Transverse colon (tissue), 4 donors: ENCODE results near the gene DPYSL5.

Experiments
- POLR2A ChIP-seq: fragments of 450-650 bp; IDR thresholded peaks from one replicate; pipeline ENCODE4 v1.6.1; 2016; ENCODE audit warnings: antibody characterized with exemption, mild to moderate bottlenecking, moderate library complexity
- POLR2AphosphoS5 ChIP-seq, 3 donors: sonication (generic); formaldehyde crosslinking; IDR thresholded peaks; one replicate each; pipeline ENCODE4 v1.6.1; 2016; ENCODE audit warnings: antibody characterized with exemption in 3 of 3
- TF ChIP-seq, protein P1 (sequence below), 5 experiments: fragments of 200-600 bp in 3 of 5; fragments of 450-650 bp in 2 of 5; sonication (generic) in 3 of 5; IDR thresholded peaks; 1 replicate in 2 of 5; 2 replicates in 3 of 5; pipeline ENCODE4 v1.5.1; 2016 to 2017; ENCODE audit warnings: antibody characterized with exemption in 5 of 5, inconsistent platforms in 3 of 5, mild to moderate bottlenecking in 2 of 5, moderate library complexity in 1 of 5

DNA sequence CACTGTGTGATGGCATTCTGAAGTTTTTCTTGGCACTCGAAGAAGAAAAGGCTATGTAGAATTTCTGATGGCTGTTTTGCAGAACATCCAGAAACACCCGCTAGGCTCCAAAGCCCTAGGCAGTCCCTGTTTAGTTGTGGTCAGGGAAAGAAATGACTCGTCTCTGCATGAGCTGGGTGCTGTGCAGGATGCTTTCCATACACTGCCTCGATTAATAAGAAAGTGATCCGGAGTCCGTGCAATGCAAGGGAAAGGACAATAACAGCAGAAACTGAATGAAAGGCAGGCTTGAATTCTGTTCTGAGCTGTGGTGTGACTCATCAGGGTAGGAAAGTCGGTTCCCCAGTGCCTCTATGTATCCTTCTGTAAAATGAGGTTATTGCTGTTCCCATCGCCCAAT lies 141.2 kb downstream of the DPYSL5 start:
- TF ChIP-seq, protein P1, sequence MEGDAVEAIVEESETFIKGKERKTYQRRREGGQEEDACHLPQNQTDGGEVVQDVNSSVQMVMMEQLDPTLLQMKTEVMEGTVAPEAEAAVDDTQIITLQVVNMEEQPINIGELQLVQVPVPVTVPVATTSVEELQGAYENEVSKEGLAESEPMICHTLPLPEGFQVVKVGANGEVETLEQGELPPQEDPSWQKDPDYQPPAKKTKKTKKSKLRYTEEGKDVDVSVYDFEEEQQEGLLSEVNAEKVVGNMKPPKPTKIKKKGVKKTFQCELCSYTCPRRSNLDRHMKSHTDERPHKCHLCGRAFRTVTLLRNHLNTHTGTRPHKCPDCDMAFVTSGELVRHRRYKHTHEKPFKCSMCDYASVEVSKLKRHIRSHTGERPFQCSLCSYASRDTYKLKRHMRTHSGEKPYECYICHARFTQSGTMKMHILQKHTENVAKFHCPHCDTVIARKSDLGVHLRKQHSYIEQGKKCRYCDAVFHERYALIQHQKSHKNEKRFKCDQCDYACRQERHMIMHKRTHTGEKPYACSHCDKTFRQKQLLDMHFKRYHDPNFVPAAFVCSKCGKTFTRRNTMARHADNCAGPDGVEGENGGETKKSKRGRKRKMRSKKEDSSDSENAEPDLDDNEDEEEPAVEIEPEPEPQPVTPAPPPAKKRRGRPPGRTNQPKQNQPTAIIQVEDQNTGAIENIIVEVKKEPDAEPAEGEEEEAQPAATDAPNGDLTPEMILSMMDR (IDR thresholded peaks at IDR 0.05): no peak
- TF ChIP-seq POLR2AphosphoS5 (IDR thresholded peaks at IDR 0.05) (no peak), POLR2A (no peak)
